SU-DHL-6 (cell line): ENCODE results near the gene FOXN3.

Experiments used
- H2AFZ ChIP-seq: fragments of 200-600 bp; sonication (generic); 2 replicates; pipeline ENCODE4 v1.6.1; 2014; ENCODE audit warnings: low read depth, mild to moderate bottlenecking, moderate library complexity, mixed read lengths, antibody characterized with exemption, low read length; ENCODE audit not compliant: severe bottlenecking
- H3F3A ChIP-seq: fragments of 200-600 bp; shearing (Covaris generic); 2 replicates; pipeline ENCODE4 v1.6.0; 2016; ENCODE audit warnings: antibody characterized with exemption, mild to moderate bottlenecking; ENCODE audit not compliant: insufficient read depth
- H3K27ac ChIP-seq: fragments of 200-600 bp; sonication (generic); 2 replicates; pipeline ENCODE4 v1.5.1; 2016; ENCODE audit warnings: low read depth, mild to moderate bottlenecking, low read length, moderate library complexity, mixed read lengths
- H3K27me3 ChIP-seq: fragments of 200-600 bp; sonication (generic), shearing (Covaris generic); 2 replicates; pipeline ENCODE4 v1.6.0; 2014; ENCODE audit warnings: mild to moderate bottlenecking, low read length
- H3K36me3 ChIP-seq: fragments of 200-600 bp; sonication (generic); 2 replicates; pipeline ENCODE4 v1.6.1; 2014; ENCODE audit warnings: mild to moderate bottlenecking, low read length, mixed read lengths
- H3K4me2 ChIP-seq: fragments of 300-600, 200-600 bp; shearing (Covaris generic), sonication (generic); 2 replicates; pipeline ENCODE4 v1.6.0; 2014; ENCODE audit warnings: low read length, low read depth, mild to moderate bottlenecking; ENCODE audit not compliant: poor library complexity, severe bottlenecking
- H3K4me3 ChIP-seq: fragments of 200-600 bp; sonication (generic); 2 replicates; pipeline ENCODE4 v1.5.1; 2014; ENCODE audit warnings: antibody characterized with exemption, low read length, mild to moderate bottlenecking, mixed read lengths; ENCODE audit not compliant: insufficient read depth, poor library complexity, severe bottlenecking
- H3K79me2 ChIP-seq: fragments of 200-600 bp; sonication (generic); 2 replicates; pipeline ENCODE4 v1.6.1; 2014; ENCODE audit warnings: mild to moderate bottlenecking, low read length, moderate library complexity; ENCODE audit not compliant: insufficient read depth
- H3K9ac ChIP-seq: fragments of 200-600 bp; sonication (generic); 2 replicates; pipeline ENCODE4 v1.7.0; 2014; ENCODE audit warnings: mild to moderate bottlenecking, low read length
- H3K9me2 ChIP-seq: fragments of 200-600 bp; sonication (generic); replicated peaks from 2 replicates; pipeline ENCODE4 v1.6.1; 2014; ENCODE audit warnings: low read length; ENCODE audit not compliant: insufficient read depth
- H3K9me3 ChIP-seq: fragments of 200-600 bp; sonication (generic); 2 replicates; pipeline ENCODE4 v1.6.1; 2014; ENCODE audit warnings: low read length, mixed read lengths; ENCODE audit not compliant: insufficient read depth
- H4K20me1 ChIP-seq: fragments of 200-600 bp; sonication (generic); 2 replicates; pipeline ENCODE4 v1.6.1; 2014; ENCODE audit warnings: low read depth, mild to moderate bottlenecking, antibody characterized with exemption, low read length, moderate library complexity, mixed read lengths
- CTCF ChIP-seq: fragments of 200-600 bp; sonication (generic); IDR thresholded peaks from one replicate; pipeline ENCODE4 v1.5.1; 2017; ENCODE audit warnings: antibody characterized with exemption, mild to moderate bottlenecking, low read length, moderate library complexity; ENCODE audit not compliant: insufficient read depth, poor library complexity, severe bottlenecking
- EZH2phosphoT487 ChIP-seq: fragments of 200-600 bp; sonication (generic), shearing (Covaris generic); conservative IDR thresholded peaks from 2 replicates; pipeline ENCODE4 v1.6.1; 2018; ENCODE audit warnings: mild to moderate bottlenecking, antibody characterized with exemption, low read length, moderate library complexity, mixed read lengths

Gene FOXN3

GRCh38 chr14:89315493-89316470 lies 101.3 kb downstream of the FOXN3 start:
- H3K9me2 ChIP-seq = no peaks in the 10 kb centered on the region
- no peak overlapping the region for H3K4me3 ChIP-seq
- H2AFZ ChIP-seq = no peak overlapping the region
- no peaks in the 10 kb centered on the region for H4K20me1 ChIP-seq
- TF ChIP-seq EZH2phosphoT487 (no peak), CTCF (no peak)
- H3K79me2 ChIP-seq = peaks cover 53% of the 10 kb centered on the region
- H3K9ac ChIP-seq = no peak overlapping the region
- no peaks in the 10 kb centered on the region for H3K27me3 ChIP-seq
- H3K4me2 ChIP-seq = no peak overlapping the region
- H3F3A ChIP-seq = peaks cover 6% of the 10 kb centered on the region; the same call in 1 of the 2 replicates
- no peak overlapping the region for H3K27ac ChIP-seq
- no peaks in the 10 kb centered on the region for H3K9me3 ChIP-seq
- 0 out of 2 replicates have a peak, but pooled peaks cover 6% of the 10 kb centered on the region for H3K36me3 ChIP-seq

- no peaks in the 10 kb centered on the region for H3K27me3 ChIP-seq
- H3K4me3 ChIP-seq = no peak overlapping the region
- no peak overlapping the region for H3K4me2 ChIP-seq
- no peak overlapping the region for H3K9ac ChIP-seq
- no peaks in the 10 kb centered on the region for H3K9me2 ChIP-seq
- peaks cover 51% of the 10 kb centered on the region for H3K79me2 ChIP-seq
- TF ChIP-seq EZH2phosphoT487 = no peak
- TF ChIP-seq CTCF = no peak
- H4K20me1 ChIP-seq = no peaks in the 10 kb centered on the region
- 0 out of 2 replicates have a peak, but pooled peaks cover 6% of the 10 kb centered on the region for H3K36me3 ChIP-seq
- H2AFZ ChIP-seq = no peak overlapping the region
- H3K9me3 ChIP-seq = no peaks in the 10 kb centered on the region
- H3K27ac ChIP-seq = no peak overlapping the region
- H3F3A ChIP-seq = peaks cover 14% of the 10 kb centered on the region
Measured at GRCh38 chr14:89314274-89314673, 102.8 kb downstream of the FOXN3 start.

GRCh38 chr14:89312932-89313331 lies 104.1 kb downstream of the FOXN3 start:
- no peaks in the 10 kb centered on the region for H3K27me3 ChIP-seq
- no peak overlapping the region for H3K9ac ChIP-seq
- no peaks in the 10 kb centered on the region for H4K20me1 ChIP-seq
- peaks cover 49% of the 10 kb centered on the region; the same call in 1 of the 2 replicates for H3K79me2 ChIP-seq
- H3K4me3 ChIP-seq = no peak overlapping the region
- peak overlapping the region; percentile 24 for H3K27ac ChIP-seq
- H3F3A ChIP-seq = peaks cover 28% of the 10 kb centered on the region
- H2AFZ ChIP-seq = no peak overlapping the region
- TF ChIP-seq EZH2phosphoT487 (no peak), CTCF (no peak)
- H3K9me3 ChIP-seq = no peaks in the 10 kb centered on the region
- 0 out of 2 replicates have a peak, but pooled peaks cover 6% of the 10 kb centered on the region for H3K36me3 ChIP-seq
- no peak overlapping the region for H3K4me2 ChIP-seq
- no peaks in the 10 kb centered on the region for H3K9me2 ChIP-seq
